ENCODE results near the gene ATRIP. TPM values are rescaled to one million over a fixed set of nuclear protein-coding genes. Genes with fewer than 3 reads are reported as not detected.
A peak's percentile ranks its signal among the peaks of the same experiment; 100 is the strongest.

ATRIP gene
- total RNA-seq, 2 donors from 2014 or later: 2.0 to 3.1 TPM

DNA sequence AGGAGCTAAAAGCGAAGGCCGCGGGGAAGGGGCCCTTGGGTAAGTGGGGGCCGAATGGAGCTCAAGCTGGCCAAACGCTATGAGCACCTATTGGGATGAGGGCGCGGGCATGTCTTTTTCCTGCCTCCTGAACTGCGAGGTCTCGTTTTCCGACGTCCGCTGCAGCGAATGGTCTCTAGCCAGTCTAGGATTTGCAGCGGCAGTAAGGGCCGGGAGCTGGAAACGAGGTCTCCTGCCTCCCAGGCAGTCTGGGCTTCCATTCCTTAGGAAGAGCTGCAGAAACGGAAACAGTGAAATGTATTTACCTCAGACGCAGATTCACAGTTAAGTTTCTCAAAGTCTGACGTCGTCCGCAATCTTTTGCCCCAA is 6.0 kb upstream of the ATRIP start:
- Histone ChIP-seq H3K36me3 (peaks cover 28% of the 10 kb centered on the region), H3K4me1 (peaks cover 0 to 27% of the 10 kb centered on the region in 2 donors), H3K27me3 (no peaks in the 10 kb centered on the region), H3K9me3 (no peaks in the 10 kb centered on the region), H3K4me3 (peak overlapping the region; percentile 75 to 92), H3K27ac (peak overlapping the region; percentile 86 to 94)
- TF ChIP-seq CTCF (IDR thresholded peaks at IDR 0.05): no peak
- no peak for DNase-seq (ENCODE audit: low spot score)

GRCh38 chr3:48441940-48442339 is 4.6 kb upstream of the ATRIP start:
- H3K36me3 ChIP-seq: peaks cover 28% of the 10 kb centered on the region
- H3K4me1 ChIP-seq: peaks cover 0 to 34% of the 10 kb centered on the region in 2 donors
- no peak for DNase-seq (ENCODE audit: low spot score)
- no peaks in the 10 kb centered on the region for H3K27me3 ChIP-seq
- no peak overlapping the region for H3K4me3 ChIP-seq
- no peak overlapping the region for H3K27ac ChIP-seq
- no peak for TF ChIP-seq CTCF (IDR thresholded peaks at IDR 0.05)
- no peaks in the 10 kb centered on the region for H3K9me3 ChIP-seq

- Histone ChIP-seq H3K9me3 (no peaks in the 10 kb centered on the region), H3K27ac (peak overlapping the region in 1 of 2 donors; percentile 92), H3K36me3 (peaks cover 28% of the 10 kb centered on the region), H3K4me3 (no peak overlapping the region), H3K27me3 (no peaks in the 10 kb centered on the region), H3K4me1 (peaks cover 0 to 37% of the 10 kb centered on the region in 2 donors)
- no peak for DNase-seq (ENCODE audit: low spot score)
- no peak for TF ChIP-seq CTCF (IDR thresholded peaks at IDR 0.05)
Observed at GRCh38 chr3:48445277-48445882, 1.2 kb upstream of the ATRIP start.

DNA sequence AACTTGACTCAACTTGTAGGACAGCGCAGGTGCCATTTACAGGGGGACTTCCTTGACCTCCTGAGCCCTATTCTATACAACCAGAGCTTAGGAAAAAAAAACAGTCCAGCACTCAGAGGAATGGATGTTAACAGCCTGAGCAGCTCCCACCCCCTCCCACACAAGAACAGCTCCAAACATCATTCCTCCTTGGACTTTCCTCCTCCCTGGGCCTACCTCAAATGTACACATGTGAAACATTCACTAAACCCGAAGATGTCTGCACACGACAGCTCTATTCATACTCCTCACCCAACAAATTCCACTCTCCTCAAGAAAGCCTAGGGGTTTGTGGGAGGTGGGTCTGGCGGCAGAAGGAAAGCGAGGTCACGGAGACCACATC is 503 bp upstream of the ATRIP start:
- H3K27me3 ChIP-seq: no peaks in the 10 kb centered on the region
- H3K36me3 ChIP-seq: peaks cover 32% of the 10 kb centered on the region
- no peaks in the 10 kb centered on the region for H3K9me3 ChIP-seq
- DNase-seq (ENCODE audit: low spot score): no peak
- peak overlapping the region; percentile 89 to 90 for H3K4me3 ChIP-seq
- peaks cover 0 to 31% of the 10 kb centered on the region in 2 donors for H3K4me1 ChIP-seq
- TF ChIP-seq CTCF (IDR thresholded peaks at IDR 0.05): no peak
- H3K27ac ChIP-seq: peak overlapping the region; percentile 88 to 92

GRCh38 chr3:48451270-48451669 is 4.7 kb downstream of the ATRIP start:
- TF ChIP-seq CTCF (IDR thresholded peaks at IDR 0.05): no peak
- H3K36me3 ChIP-seq: peaks cover 51% of the 10 kb centered on the region
- no peak overlapping the region for H3K4me3 ChIP-seq

GRCh38 chr3:48456456-48456855 is 9.9 kb downstream of the ATRIP start:
- H3K27ac ChIP-seq: no peak overlapping the region
- peaks cover 88% of the 10 kb centered on the region for H3K36me3 ChIP-seq

More at GRCh38 chr3:48451270-48451669, 4.7 kb downstream of the ATRIP start:
- no peak overlapping the region for H3K27ac ChIP-seq
- no peak for DNase-seq (ENCODE audit: low spot score)
- H3K27me3 ChIP-seq: no peaks in the 10 kb centered on the region
- no peaks in the 10 kb centered on the region for H3K9me3 ChIP-seq
- peaks cover 0 to 10% of the 10 kb centered on the region in 2 donors for H3K4me1 ChIP-seq

More at GRCh38 chr3:48456456-48456855, 9.9 kb downstream of the ATRIP start:
- H3K4me1 ChIP-seq: no peaks in the 10 kb centered on the region
- TF ChIP-seq CTCF (IDR thresholded peaks at IDR 0.05): no peak
- no peaks in the 10 kb centered on the region for H3K9me3 ChIP-seq
- H3K27me3 ChIP-seq: no peaks in the 10 kb centered on the region
- no peak for DNase-seq (ENCODE audit: low spot score)
- no peak overlapping the region for H3K4me3 ChIP-seq
